ENCODE data around the gene FRAT2. TPM values are rescaled to one million over a fixed set of nuclear protein-coding genes. Genes with fewer than 3 reads are reported as not detected.
A peak's percentile ranks its signal among the peaks of the same experiment; 100 is the strongest.

FRAT2 gene
- total RNA-seq, 1 experiment from 2014 or later = 16.7 TPM

GRCh38 chr10:97380516-97380915 is 46.0 kb upstream of the FRAT2 start:
- DNase-seq (ENCODE audit: low read depth, low spot score) = no peak
- POLR2A ChIA-PET = no interaction called here
- Histone ChIP-seq H3K4me3 (ENCODE audit: low read depth in 2 of 2, low read length in 2 of 2) (no peak overlapping the region), H3K27ac (ENCODE audit: low read length) (no peak overlapping the region), H3K27me3 (ENCODE audit: control insufficient read depth, insufficient read depth, low read length) (no peaks in the 10 kb centered on the region), H3K9me3 (ENCODE audit: control insufficient read depth, insufficient read depth, low read depth, low read length) (no peaks in the 10 kb centered on the region), H3K4me1 (ENCODE audit: control insufficient read depth, insufficient read depth, low read length) (no peaks in the 10 kb centered on the region), H3K36me3 (ENCODE audit: control insufficient read depth, insufficient read depth, low read length) (peaks cover 7% of the 10 kb centered on the region)
- CTCF ChIA-PET = no interaction called here
- intact Hi-C loops (cut with micrococcal nuclease; ENCODE audit: unreplicated experiment) = no loop called here
- no TSS peak for BruUV-seq (replicated peaks)
- TF ChIP-seq POLR2AphosphoS5 (IDR thresholded peaks at IDR 0.05; ENCODE audit: low read depth, low read length) (no peak), SIN3A (IDR thresholded peaks at IDR 0.05; ENCODE audit: borderline replicate concordance, insufficient read depth, low read depth, low read length) (no peak), REST (IDR thresholded peaks at IDR 0.05; ENCODE audit: insufficient read depth in 1 of 2, low read depth in 2 of 2, low read length in 1 of 2) (no peak), TCF7L2 (IDR thresholded peaks at IDR 0.05; ENCODE audit: low read depth, low read length) (no peak)
- TF ChIP-seq, protein P1, sequence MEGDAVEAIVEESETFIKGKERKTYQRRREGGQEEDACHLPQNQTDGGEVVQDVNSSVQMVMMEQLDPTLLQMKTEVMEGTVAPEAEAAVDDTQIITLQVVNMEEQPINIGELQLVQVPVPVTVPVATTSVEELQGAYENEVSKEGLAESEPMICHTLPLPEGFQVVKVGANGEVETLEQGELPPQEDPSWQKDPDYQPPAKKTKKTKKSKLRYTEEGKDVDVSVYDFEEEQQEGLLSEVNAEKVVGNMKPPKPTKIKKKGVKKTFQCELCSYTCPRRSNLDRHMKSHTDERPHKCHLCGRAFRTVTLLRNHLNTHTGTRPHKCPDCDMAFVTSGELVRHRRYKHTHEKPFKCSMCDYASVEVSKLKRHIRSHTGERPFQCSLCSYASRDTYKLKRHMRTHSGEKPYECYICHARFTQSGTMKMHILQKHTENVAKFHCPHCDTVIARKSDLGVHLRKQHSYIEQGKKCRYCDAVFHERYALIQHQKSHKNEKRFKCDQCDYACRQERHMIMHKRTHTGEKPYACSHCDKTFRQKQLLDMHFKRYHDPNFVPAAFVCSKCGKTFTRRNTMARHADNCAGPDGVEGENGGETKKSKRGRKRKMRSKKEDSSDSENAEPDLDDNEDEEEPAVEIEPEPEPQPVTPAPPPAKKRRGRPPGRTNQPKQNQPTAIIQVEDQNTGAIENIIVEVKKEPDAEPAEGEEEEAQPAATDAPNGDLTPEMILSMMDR (IDR thresholded peaks at IDR 0.05) = no peak
- in situ Hi-C loops (cut with HindIII; ENCODE audit: low pct_unique_long_range_greater_than_20kb, low sequenced_read_pairs) = no loop called here
- ATAC-seq = no peak

DNA sequence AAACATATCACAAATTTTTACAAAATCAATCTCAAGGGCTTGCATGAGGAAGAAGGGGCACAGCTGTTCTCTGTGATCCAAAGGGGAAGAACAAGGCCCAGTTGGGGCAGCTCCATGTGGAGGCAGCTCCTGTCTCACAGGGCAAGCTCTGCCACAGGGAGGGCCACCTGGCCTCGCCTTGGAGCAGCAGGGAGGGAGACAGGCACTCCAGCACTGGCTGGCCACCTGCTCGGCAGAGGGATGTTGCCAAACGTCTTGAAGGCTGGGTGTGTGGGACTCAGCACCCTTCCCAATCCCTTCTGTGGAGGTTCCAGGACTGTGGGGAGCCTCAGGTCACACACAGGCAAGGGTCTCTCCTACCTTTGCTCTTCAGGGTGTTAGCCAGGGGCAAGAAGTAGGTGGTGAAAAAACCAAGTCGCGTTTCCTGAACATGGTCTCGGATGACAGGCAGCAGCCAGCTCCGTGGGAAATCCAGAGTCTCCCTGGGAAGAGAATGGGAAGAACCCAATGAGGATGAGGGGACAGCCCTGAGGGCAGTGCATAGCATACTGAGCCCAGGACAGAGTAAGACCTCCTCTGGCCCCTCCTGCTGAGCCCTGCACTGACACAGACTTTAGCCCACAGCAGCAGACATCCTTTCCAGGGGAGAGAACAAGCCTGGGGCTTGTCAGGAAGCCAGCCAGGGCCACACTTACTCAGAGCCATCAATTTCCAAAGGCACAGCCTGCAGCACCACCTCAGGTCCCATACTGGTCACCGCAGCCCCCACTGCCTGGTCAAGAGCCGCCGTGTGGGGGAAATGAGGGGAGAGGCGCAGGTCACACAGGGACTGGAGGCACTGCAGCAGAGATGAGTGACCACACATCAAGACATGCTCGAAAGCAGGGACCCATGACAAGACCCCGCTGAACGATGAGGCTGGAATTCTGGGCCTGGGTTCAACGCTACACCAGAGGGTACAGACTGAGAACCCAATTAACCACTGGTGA is 44.7 kb upstream of the FRAT2 start:
- Histone ChIP-seq H3K9me3 (ENCODE audit: control insufficient read depth, insufficient read depth, low read depth, low read length) (no peaks in the 10 kb centered on the region), H3K4me3 (ENCODE audit: low read depth in 2 of 2, low read length in 2 of 2) (no peak overlapping the region), H3K4me1 (ENCODE audit: control insufficient read depth, insufficient read depth, low read length) (no peaks in the 10 kb centered on the region), H3K27me3 (ENCODE audit: control insufficient read depth, insufficient read depth, low read length) (no peaks in the 10 kb centered on the region), H3K27ac (ENCODE audit: low read length) (no peak overlapping the region), H3K36me3 (ENCODE audit: control insufficient read depth, insufficient read depth, low read length) (peaks cover 6% of the 10 kb centered on the region; the same call in 1 of the 2 replicates)
- DNase-seq (ENCODE audit: low read depth, low spot score) (no peak), ATAC-seq (peak; percentile 32; the same call in 1 of the 2 replicates)
- TF ChIP-seq SIN3A (IDR thresholded peaks at IDR 0.05; ENCODE audit: borderline replicate concordance, insufficient read depth, low read depth, low read length) (no peak), REST (IDR thresholded peaks at IDR 0.05; ENCODE audit: insufficient read depth in 1 of 2, low read depth in 2 of 2, low read length in 1 of 2) (no peak), POLR2AphosphoS5 (IDR thresholded peaks at IDR 0.05; ENCODE audit: low read depth, low read length) (no peak), TCF7L2 (IDR thresholded peaks at IDR 0.05; ENCODE audit: low read depth, low read length) (no peak)
- TF ChIP-seq, protein P1 (IDR thresholded peaks at IDR 0.05) = no peak
- BruUV-seq (replicated peaks) = no TSS peak
- ChIA-PET CTCF (no interaction called here), POLR2A (no interaction called here)
- in situ Hi-C loops (cut with HindIII; ENCODE audit: low pct_unique_long_range_greater_than_20kb, low sequenced_read_pairs) (no loop called here), intact Hi-C loops (cut with micrococcal nuclease; ENCODE audit: unreplicated experiment) (no loop called here)
